RWPE2 (cell line): ENCODE data around the gene ACER2.

Experiments used
- ATAC-seq: fragments of 200-7000 bp; cut with Tn5 transposase; 3 replicates; pipeline ENCODE4 v1.9.1; 2021; ENCODE audit warnings: low read depth
- DNase-seq: peaks from one replicate; pipeline ENCODE4 v3.0.0-alpha.2; 2020; ENCODE audit warnings: low spot score
- H3K27ac ChIP-seq: fragments of 450-650 bp; 2 replicates; pipeline ENCODE4 v1.5.1; 2017; ENCODE audit warnings: mild to moderate bottlenecking; ENCODE audit not compliant: poor library complexity, severe bottlenecking
- H3K27me3 ChIP-seq: fragments of 250-450 bp; sonication (Bioruptor Pico); 2 replicates; pipeline ENCODE4 v1.5.1; 2021; ENCODE audit warnings: mild to moderate bottlenecking, moderate library complexity; ENCODE audit not compliant: insufficient read depth, poor library complexity, severe bottlenecking
- H3K36me3 ChIP-seq: fragments of 250-450 bp; sonication (Bioruptor Pico); 2 replicates; pipeline ENCODE4 v1.5.1; 2020; ENCODE audit warnings: low read depth, mild to moderate bottlenecking, moderate library complexity
- H3K4me1 ChIP-seq: fragments of 250-450 bp; sonication (Bioruptor Pico); 2 replicates; pipeline ENCODE4 v1.5.1; 2021; ENCODE audit warnings: mild to moderate bottlenecking, moderate library complexity; ENCODE audit not compliant: insufficient read depth, poor library complexity, severe bottlenecking
- H3K4me3 ChIP-seq: fragments of 250-450 bp; sonication (Bioruptor Pico); 2 replicates; pipeline ENCODE4 v1.5.1; 2021; ENCODE audit warnings: mild to moderate bottlenecking, moderate library complexity; ENCODE audit not compliant: severe bottlenecking
- H3K9me3 ChIP-seq: fragments of 250-450 bp; sonication (Bioruptor Pico); 2 replicates; pipeline ENCODE4 v1.5.1; 2021; ENCODE audit warnings: mild to moderate bottlenecking, moderate library complexity; ENCODE audit not compliant: severe bottlenecking
- CTCF ChIP-seq: fragments of 450-650 bp; IDR thresholded peaks from one replicate; pipeline ENCODE4 v1.5.1; 2017; ENCODE audit warnings: mild to moderate bottlenecking, moderate library complexity; ENCODE audit not compliant: poor library complexity, severe bottlenecking

Gene ACER2

GRCh38 chr9:19405771-19406170 lies 3.0 kb upstream of the ACER2 start:
- Histone ChIP-seq H3K4me3 (no peak overlapping the region), H3K36me3 (no peaks in the 10 kb centered on the region), H3K27ac (no peak overlapping the region), H3K9me3 (no peaks in the 10 kb centered on the region), H3K4me1 (peaks cover 16% of the 10 kb centered on the region), H3K27me3 (no peaks in the 10 kb centered on the region)
- no peak for TF ChIP-seq CTCF
- ATAC-seq (no peak), DNase-seq (no peak)

GRCh38 chr9:19408316-19408692 lies 505 bp upstream of the ACER2 start:
- Histone ChIP-seq H3K36me3 (no peaks in the 10 kb centered on the region), H3K27me3 (no peaks in the 10 kb centered on the region), H3K9me3 (no peaks in the 10 kb centered on the region), H3K27ac (no peak overlapping the region), H3K4me3 (peak overlapping the region; percentile 49), H3K4me1 (peaks cover 16% of the 10 kb centered on the region)
- no peak for DNase-seq
- no peak for TF ChIP-seq CTCF
- no peak; the same call in 2 of the 3 replicates for ATAC-seq

- H3K9me3 ChIP-seq: no peaks in the 10 kb centered on the region
- H3K27ac ChIP-seq: no peak overlapping the region
- peak; percentile 34; the same call in 2 of the 3 replicates for ATAC-seq
- no peak for DNase-seq
- H3K4me3 ChIP-seq: peak overlapping the region; percentile 49
- H3K4me1 ChIP-seq: peaks cover 11% of the 10 kb centered on the region
- H3K27me3 ChIP-seq: no peaks in the 10 kb centered on the region
- TF ChIP-seq CTCF: no peak
- H3K36me3 ChIP-seq: no peaks in the 10 kb centered on the region
Measured at GRCh38 chr9:19409401-19410194, 789 bp downstream of the ACER2 start.

- ATAC-seq (no peak), DNase-seq (no peak)
- Histone ChIP-seq H3K36me3 (no peaks in the 10 kb centered on the region), H3K4me1 (peaks cover 5% of the 10 kb centered on the region), H3K27me3 (no peaks in the 10 kb centered on the region), H3K9me3 (no peaks in the 10 kb centered on the region), H3K4me3 (no peak overlapping the region), H3K27ac (no peak overlapping the region)
- no peak for TF ChIP-seq CTCF
Measured at GRCh38 chr9:19410195-19410503, 1.3 kb downstream of the ACER2 start.

- H3K36me3 ChIP-seq: no peaks in the 10 kb centered on the region
- no peak overlapping the region for H3K4me3 ChIP-seq
- no peak for DNase-seq
- no peak for ATAC-seq
- no peak for TF ChIP-seq CTCF
- no peaks in the 10 kb centered on the region for H3K9me3 ChIP-seq
- H3K4me1 ChIP-seq: peaks cover 5% of the 10 kb centered on the region
- no peak overlapping the region for H3K27ac ChIP-seq
- H3K27me3 ChIP-seq: no peaks in the 10 kb centered on the region
Measured at GRCh38 chr9:19410594-19410993, 1.8 kb downstream of the ACER2 start.
